HepG2 (cell line): ENCODE data around the gene CYB5R2. TPM values are rescaled to one million over a fixed set of nuclear protein-coding genes. Genes with fewer than 3 reads are reported as not detected.

Source experiments
- ATAD3A ChIP-seq: sonication (generic); formaldehyde crosslinking; IDR thresholded peaks from 2 replicates; pipeline ENCODE4 v1.4.0; 2020; ENCODE audit warnings: missing genetic modification reagents
- FOXK1 ChIP-seq: sonication (generic); formaldehyde crosslinking; IDR thresholded peaks from 2 replicates; pipeline ENCODE4 v1.4.0; 2020; ENCODE audit warnings: low read depth, missing genetic modification reagents, borderline replicate concordance
- FOXK2 ChIP-seq: fragments of 450-650 bp; IDR thresholded peaks from 2 replicates; pipeline ENCODE4 v1.6.1; 2016
- HDAC2 ChIP-seq: sonication (generic); formaldehyde crosslinking; IDR thresholded peaks from 2 replicates; pipeline ENCODE4 v1.4.0; 2020; ENCODE audit warnings: missing genetic modification reagents
- HES4 ChIP-seq: sonication (generic); formaldehyde crosslinking; IDR thresholded peaks from 2 replicates; pipeline ENCODE4 v1.9.0; 2021; ENCODE audit warnings: mild to moderate bottlenecking, missing genetic modification reagents, borderline replicate concordance
- NFKB2 ChIP-seq: sonication (generic); formaldehyde crosslinking; IDR thresholded peaks from 2 replicates; pipeline ENCODE4 v1.4.0; 2020; ENCODE audit warnings: missing genetic modification reagents, borderline replicate concordance
- PCBP1 ChIP-seq: fragments of 200-400 bp; formaldehyde crosslinking; IDR thresholded peaks from 2 replicates; pipeline ENCODE4 v1.6.1; 2017; ENCODE audit warnings: mild to moderate bottlenecking, low read depth, low read length, borderline replicate concordance
- RBFOX2 ChIP-seq: fragments of 200-400 bp; formaldehyde crosslinking; IDR thresholded peaks from 2 replicates; pipeline ENCODE4 v1.6.1; 2017; ENCODE audit warnings: low read depth, mild to moderate bottlenecking, low read length
- SATB2 ChIP-seq: sonication (generic); formaldehyde crosslinking; IDR thresholded peaks from 2 replicates; pipeline ENCODE4 v1.5.0; 2020; ENCODE audit warnings: missing genetic modification reagents
- ZNF205 ChIP-seq: IDR thresholded peaks from 2 replicates; pipeline ENCODE4 v1.6.1; 2018; ENCODE audit warnings: missing biosample characterization, missing genetic modification reagents
- ZNF468 ChIP-seq: sonication (generic); formaldehyde crosslinking; IDR thresholded peaks from 2 replicates; pipeline ENCODE4 v1.8.0; 2022; ENCODE audit warnings: mild to moderate bottlenecking, moderate library complexity, missing genetic modification reagents
- ZNF776 ChIP-seq: sonication (generic); formaldehyde crosslinking; IDR thresholded peaks from 2 replicates; pipeline ENCODE4 v1.4.0; 2020; ENCODE audit warnings: mild to moderate bottlenecking, missing genetic modification reagents
- polyA plus RNA-seq, 8 experiments: library from polyadenylated mRNA; depleted of rRNA in 3 of 8; stranded (reverse) in 7 of 8; unstranded in 1 of 8; fragments of >200 nt; fragmentation: Illumina TruSeq in 4 of 8; extraction: Trizol in 4 of 8; gene quantifications; 2 replicates each; pipeline versions ENCODE4 v1.2.1 to v1.2.3, GENCODE V29; 2011 to 2016; ENCODE audit warnings: low read depth in 4 of 8, missing spikeins in 1 of 8, mixed read lengths in 1 of 8; ENCODE audit not compliant: insufficient read depth in 1 of 8
- total RNA-seq, 5 experiments: library from RNA; depleted of rRNA; stranded (reverse); fragments of >200 nt; fragmentation: Illumina TruSeq; extraction: Trizol; gene quantifications; 2 replicates each; pipeline ENCODE4 v1.2.3, GENCODE V29; 2016; ENCODE audit warnings: low read depth in 1 of 5
- TF ChIP-seq, protein P1 (sequence below): sonication (generic); formaldehyde crosslinking; IDR thresholded peaks from 2 replicates; pipeline ENCODE4 v1.9.0; 2022; ENCODE audit warnings: missing genetic modification reagents, mild to moderate bottlenecking, borderline replicate concordance
- TF ChIP-seq, protein P2 (sequence below): sonication (generic); formaldehyde crosslinking; IDR thresholded peaks from 2 replicates; pipeline ENCODE4 v1.5.0; 2020; ENCODE audit warnings: missing genetic modification reagents
- TF ChIP-seq, protein P3 (sequence below): sonication (generic); formaldehyde crosslinking; IDR thresholded peaks from 2 replicates; pipeline ENCODE4 v1.5.0; 2020; ENCODE audit warnings: missing genetic modification reagents, mild to moderate bottlenecking, borderline replicate concordance
- TF ChIP-seq, protein P4 (sequence below), 2 experiments: fragments of 450-650 bp in 1 of 2; sonication (generic) in 1 of 2; formaldehyde crosslinking; IDR thresholded peaks; 2 replicates each; pipeline versions ENCODE4 v1.5.0 to v1.8.0; 2020 to 2022; ENCODE audit warnings: mild to moderate bottlenecking in 1 of 2, missing genetic modification reagents in 1 of 2
- TF ChIP-seq, protein P5 (sequence below): IDR thresholded peaks from 2 replicates; pipeline ENCODE4 v1.4.0; 2020; ENCODE audit warnings: mild to moderate bottlenecking, missing genetic modification reagents

CYB5R2 gene
- total and polyA plus RNA-seq, 2 of the 13 experiments (the other 11 are each of a cell fraction or from before 2014, with no cell fraction given) = 0.40 to 0.51 TPM

DNA sequence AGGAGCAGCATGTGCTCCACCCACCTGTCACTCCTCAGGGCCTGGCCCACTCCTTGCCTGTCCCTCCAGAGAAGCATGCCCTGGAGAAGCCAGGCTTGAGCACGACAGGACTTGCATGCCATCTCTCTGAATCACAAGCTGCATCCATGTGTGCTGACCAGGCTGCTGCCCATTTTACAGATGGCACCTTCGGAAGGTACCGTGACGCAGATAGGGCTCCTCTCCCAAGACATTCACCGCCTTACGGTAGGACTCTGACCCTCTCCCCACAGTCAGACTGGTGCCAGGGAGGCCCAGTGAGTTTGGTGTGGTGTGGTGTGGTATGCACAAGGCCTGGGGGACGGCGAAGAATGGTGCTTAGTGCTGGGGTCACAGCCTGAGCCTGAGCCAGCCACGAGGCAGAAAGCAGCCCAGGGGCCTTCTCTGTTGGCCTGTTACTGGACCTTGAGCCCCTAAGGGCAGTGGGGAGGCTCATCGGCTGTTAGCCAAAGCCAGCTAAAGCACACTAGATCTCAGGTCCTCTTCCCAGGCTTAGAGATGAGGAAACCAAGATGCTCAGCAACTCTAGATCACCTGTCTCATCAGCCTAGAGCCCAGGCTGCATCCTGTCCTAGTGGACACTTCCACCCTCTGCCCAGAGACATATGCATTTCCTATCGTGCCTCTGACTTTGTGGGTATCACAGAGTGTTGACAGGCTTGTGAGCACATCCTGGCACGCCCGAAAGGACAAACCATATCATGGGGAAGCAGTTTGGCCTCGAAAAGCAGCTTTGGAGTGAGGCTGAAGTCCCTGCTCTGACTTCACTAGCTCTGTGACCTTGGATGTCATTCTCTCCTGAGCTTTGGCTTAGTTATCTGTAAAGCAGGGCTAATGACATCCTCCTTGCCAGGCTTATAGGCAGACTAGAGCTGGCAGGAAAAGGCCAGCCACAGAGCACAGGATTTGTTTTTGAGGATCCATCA, 17.8 kb downstream of the CYB5R2 start (continued):
- TF ChIP-seq ATAD3A (CRISPR knock-in tag) (no peak), SATB2 (no peak), HDAC2 (0 out of 2 replicates have a peak, but pooled peaks have one; percentile 12), ZNF776 (no peak), ZNF205 (no peak), ZNF468 (CRISPR knock-in tag) (no peak), PCBP1 (no peak), HES4 (no peak), FOXK1 (CRISPR knock-in tag) (no peak), FOXK2 (no peak), RBFOX2 (no peak), NFKB2 (CRISPR knock-in tag) (no peak)
- TF ChIP-seq, protein P1, sequence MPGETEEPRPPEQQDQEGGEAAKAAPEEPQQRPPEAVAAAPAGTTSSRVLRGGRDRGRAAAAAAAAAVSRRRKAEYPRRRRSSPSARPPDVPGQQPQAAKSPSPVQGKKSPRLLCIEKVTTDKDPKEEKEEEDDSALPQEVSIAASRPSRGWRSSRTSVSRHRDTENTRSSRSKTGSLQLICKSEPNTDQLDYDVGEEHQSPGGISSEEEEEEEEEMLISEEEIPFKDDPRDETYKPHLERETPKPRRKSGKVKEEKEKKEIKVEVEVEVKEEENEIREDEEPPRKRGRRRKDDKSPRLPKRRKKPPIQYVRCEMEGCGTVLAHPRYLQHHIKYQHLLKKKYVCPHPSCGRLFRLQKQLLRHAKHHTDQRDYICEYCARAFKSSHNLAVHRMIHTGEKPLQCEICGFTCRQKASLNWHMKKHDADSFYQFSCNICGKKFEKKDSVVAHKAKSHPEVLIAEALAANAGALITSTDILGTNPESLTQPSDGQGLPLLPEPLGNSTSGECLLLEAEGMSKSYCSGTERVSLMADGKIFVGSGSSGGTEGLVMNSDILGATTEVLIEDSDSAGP = 0 out of 2 replicates have a peak, but pooled peaks have one; percentile 26
- TF ChIP-seq, protein P2, sequence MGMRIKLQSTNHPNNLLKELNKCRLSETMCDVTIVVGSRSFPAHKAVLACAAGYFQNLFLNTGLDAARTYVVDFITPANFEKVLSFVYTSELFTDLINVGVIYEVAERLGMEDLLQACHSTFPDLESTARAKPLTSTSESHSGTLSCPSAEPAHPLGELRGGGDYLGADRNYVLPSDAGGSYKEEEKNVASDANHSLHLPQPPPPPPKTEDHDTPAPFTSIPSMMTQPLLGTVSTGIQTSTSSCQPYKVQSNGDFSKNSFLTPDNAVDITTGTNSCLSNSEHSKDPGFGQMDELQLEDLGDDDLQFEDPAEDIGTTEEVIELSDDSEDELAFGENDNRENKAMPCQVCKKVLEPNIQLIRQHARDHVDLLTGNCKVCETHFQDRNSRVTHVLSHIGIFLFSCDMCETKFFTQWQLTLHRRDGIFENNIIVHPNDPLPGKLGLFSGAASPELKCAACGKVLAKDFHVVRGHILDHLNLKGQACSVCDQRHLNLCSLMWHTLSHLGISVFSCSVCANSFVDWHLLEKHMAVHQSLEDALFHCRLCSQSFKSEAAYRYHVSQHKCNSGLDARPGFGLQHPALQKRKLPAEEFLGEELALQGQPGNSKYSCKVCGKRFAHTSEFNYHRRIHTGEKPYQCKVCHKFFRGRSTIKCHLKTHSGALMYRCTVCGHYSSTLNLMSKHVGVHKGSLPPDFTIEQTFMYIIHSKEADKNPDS = no peak
- TF ChIP-seq, protein P3, sequence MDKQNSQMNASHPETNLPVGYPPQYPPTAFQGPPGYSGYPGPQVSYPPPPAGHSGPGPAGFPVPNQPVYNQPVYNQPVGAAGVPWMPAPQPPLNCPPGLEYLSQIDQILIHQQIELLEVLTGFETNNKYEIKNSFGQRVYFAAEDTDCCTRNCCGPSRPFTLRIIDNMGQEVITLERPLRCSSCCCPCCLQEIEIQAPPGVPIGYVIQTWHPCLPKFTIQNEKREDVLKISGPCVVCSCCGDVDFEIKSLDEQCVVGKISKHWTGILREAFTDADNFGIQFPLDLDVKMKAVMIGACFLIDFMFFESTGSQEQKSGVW (CRISPR knock-in tag) = no peak
- TF ChIP-seq, protein P4, sequence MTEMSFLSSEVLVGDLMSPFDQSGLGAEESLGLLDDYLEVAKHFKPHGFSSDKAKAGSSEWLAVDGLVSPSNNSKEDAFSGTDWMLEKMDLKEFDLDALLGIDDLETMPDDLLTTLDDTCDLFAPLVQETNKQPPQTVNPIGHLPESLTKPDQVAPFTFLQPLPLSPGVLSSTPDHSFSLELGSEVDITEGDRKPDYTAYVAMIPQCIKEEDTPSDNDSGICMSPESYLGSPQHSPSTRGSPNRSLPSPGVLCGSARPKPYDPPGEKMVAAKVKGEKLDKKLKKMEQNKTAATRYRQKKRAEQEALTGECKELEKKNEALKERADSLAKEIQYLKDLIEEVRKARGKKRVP (CRISPR knock-in tag; IDR thresholded peaks at IDR 0.05) = no peak
- TF ChIP-seq, protein P5, sequence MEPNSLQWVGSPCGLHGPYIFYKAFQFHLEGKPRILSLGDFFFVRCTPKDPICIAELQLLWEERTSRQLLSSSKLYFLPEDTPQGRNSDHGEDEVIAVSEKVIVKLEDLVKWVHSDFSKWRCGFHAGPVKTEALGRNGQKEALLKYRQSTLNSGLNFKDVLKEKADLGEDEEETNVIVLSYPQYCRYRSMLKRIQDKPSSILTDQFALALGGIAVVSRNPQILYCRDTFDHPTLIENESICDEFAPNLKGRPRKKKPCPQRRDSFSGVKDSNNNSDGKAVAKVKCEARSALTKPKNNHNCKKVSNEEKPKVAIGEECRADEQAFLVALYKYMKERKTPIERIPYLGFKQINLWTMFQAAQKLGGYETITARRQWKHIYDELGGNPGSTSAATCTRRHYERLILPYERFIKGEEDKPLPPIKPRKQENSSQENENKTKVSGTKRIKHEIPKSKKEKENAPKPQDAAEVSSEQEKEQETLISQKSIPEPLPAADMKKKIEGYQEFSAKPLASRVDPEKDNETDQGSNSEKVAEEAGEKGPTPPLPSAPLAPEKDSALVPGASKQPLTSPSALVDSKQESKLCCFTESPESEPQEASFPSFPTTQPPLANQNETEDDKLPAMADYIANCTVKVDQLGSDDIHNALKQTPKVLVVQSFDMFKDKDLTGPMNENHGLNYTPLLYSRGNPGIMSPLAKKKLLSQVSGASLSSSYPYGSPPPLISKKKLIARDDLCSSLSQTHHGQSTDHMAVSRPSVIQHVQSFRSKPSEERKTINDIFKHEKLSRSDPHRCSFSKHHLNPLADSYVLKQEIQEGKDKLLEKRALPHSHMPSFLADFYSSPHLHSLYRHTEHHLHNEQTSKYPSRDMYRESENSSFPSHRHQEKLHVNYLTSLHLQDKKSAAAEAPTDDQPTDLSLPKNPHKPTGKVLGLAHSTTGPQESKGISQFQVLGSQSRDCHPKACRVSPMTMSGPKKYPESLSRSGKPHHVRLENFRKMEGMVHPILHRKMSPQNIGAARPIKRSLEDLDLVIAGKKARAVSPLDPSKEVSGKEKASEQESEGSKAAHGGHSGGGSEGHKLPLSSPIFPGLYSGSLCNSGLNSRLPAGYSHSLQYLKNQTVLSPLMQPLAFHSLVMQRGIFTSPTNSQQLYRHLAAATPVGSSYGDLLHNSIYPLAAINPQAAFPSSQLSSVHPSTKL (CRISPR knock-in tag) = peak; percentile 5; the same call in 1 of the 2 replicates
